SIG-M5 treated with dmso at 0.1 percent for 504 hours (cell line): ENCODE results near the gene DEDD2.
"Not testable (repeated sequence)": the region's sequence is repeated elsewhere in the genome, so short reads cannot be mapped to it uniquely, and the experiment has no call there.

Source experiments
- DNase-seq: peaks from one replicate; lab custom pipeline; 2025; ENCODE audit not compliant: unreplicated experiment; lab: John Stamatoyannopoulos, UW

The DEDD2 gene, protein sequence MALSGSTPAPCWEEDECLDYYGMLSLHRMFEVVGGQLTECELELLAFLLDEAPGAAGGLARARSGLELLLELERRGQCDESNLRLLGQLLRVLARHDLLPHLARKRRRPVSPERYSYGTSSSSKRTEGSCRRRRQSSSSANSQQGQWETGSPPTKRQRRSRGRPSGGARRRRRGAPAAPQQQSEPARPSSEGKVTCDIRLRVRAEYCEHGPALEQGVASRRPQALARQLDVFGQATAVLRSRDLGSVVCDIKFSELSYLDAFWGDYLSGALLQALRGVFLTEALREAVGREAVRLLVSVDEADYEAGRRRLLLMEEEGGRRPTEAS

DNA sequence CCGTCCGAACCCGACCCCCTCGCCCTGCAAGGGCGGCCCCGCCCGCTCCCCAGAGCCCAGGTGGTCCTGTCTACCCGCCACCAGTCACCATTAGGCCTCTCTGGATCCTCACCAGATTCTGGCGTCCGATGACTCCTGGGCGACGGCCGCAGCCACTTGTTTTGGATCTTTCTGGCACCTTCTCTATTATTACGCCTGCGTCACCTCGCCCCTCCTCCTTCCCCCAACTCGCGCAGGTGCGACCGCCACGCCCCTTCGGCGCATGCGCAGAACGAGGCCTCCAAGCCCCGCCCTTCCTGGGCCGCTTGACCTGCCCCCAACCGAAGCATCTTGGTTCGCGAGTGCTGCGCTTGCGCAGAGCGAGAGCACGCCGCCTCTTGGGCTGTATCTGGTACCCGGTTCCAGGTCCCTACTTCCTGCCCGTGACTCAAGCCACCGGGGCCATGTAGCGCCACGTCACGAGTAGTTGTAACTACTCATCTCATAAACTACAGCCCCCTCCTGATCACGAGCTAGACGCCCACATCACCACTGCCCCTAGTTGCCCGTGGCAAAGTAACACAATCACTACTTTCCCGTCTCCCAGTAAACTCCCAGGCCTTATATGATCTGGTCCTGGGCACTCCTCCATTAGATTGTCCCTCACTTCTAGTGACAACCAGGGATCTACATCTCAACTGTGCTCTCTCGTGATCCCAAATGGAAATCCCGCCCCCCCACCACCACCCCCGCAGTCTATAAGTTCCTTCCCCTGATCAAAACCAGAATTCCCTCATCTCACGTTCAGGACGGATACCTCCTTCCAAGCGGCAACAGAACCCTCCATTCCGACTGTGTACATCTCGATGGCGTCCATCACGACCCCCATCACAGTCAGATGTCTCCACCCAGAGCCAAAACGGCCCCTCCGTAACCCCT is at the start of gene DEDD2:
Gene DEDD2 (minus strand): TSS at position 158 of the 918 bp plus-strand sequence. CDS start 670 bp downstream, outside the sequence.
- DNase-seq = peak; percentile 95

GRCh38 chr19:42266928-42267603 is 49.6 kb upstream of the DEDD2 start:
- DNase-seq = not testable (repeated sequence)

GRCh38 chr19:42266105-42266504 is 48.6 kb upstream of the DEDD2 start:
- not testable (repeated sequence) for DNase-seq

GRCh38 chr19:42261763-42262162 is 44.3 kb upstream of the DEDD2 start:
- DNase-seq = no peak

DNA sequence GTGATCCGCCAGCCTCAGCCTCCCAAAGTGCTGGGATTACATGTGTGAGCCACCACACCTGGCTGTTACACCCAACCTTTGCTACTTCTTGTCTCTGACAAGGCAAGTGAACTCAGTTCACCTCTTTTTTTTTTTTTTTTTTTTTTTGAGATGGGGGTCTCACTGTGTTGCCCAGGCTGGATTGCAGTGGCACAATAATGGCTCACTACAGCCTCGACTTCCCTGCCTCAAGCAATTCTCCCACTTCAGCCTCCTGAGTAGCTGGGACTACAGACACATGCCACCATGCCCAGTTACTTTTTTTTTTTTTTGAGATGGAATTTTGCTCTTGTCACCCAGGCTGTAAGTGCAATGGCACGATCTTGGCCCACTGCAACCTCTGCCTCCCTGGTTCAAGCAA is 40.4 kb upstream of the DEDD2 start:
- DNase-seq = not testable (repeated sequence)

DNA sequence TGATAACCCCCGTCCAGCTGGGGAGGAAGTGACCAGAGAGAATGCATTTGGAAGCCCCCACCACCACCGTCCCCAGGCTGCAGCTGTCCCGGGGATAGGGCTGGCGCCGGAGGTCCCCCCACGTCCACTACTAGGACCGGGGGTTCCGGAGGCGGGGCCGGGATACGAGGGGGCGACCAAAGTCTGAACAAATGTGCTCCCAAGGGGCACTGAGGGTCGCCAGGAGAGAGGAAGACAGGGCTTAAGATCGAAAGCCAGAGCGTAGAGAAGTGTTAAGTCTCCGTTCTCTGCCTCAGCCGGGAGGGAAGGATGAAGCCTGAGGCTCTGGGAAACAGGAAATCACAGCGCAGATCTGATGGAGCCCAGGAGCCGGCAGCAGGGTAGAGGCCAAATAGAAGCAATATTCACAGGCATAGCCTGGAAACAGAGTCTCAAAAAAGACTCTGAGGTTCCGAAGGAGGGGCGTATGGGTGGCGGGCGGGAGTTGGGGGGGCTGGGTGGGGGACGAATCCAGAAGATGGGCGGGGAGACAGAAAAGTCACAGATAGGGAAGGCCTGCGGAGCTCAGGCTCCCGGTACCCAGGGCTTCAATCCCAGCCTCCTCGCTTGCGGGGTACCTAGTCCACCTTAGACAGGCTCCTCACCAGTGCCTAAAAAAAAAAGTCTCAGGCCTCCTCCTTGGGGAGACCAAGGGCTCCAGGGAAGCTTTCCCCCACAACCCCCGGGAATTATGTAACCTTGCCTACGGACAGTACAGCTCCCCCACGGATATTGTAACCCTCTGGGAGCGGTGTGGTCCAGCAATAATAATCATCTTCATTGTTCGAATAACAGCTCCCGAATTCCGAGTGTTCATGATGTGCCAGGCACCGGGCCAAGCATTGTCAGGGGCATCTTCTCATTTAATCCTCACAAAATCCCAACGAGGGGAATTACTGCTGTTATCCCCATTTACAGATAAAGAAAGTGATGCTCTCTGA is 38.6 kb upstream of the DEDD2 start:
- DNase-seq = peak; percentile 27

GRCh38 chr19:42254850-42255765 is 37.6 kb upstream of the DEDD2 start, which contains the start of gene ERF:
ERF (minus strand) TSS chr19:42255128; CDS start chr19:42254999, 129 bp downstream.
- DNase-seq = peak; percentile 74

DNA sequence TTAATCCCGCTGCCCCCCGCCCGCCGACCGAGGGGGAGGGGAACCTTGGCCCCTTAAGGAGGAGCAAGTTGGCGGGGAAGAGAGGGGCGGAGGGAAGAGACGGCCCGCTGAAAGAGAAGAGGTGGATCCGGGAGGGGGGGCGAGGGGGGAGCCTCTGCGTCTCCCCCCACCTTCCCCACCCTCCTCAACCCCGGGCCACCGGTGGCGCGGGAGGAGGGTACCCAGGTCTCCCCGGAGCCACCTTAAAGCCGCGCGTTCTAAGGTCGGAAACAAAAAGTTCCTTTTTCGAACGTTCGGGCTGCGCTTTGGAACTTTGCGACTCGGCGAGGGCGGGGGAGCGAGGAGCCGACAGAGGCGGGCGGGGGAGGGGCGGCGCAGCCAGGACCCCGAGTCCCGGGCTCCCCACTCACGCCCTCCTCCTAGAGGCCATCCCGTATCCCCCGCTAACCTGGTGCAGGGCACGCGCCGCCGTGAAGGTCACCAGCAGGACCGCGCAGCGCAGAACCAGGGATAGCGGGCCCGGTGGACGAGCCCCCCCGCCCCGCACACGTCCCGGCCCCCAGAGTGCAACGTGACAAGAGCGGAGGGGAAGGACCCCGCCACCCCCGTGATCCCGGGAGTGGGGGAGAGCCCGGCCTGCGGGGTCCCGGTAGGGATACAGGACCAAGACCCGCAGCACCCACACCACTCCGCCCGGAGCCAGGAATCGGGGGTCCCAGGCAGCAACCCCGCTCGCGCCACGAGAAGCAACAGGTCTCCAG is 36.8 kb upstream of the DEDD2 start:
- peak; percentile 49 for DNase-seq

GRCh38 chr19:42253245-42254088 is 36.0 kb upstream of the DEDD2 start:
- DNase-seq = peak; percentile 68

- DNase-seq = peak; percentile 37
Observed at GRCh38 chr19:42252365-42253244, 35.1 kb upstream of the DEDD2 start.

GRCh38 chr19:42251572-42252358 is 34.3 kb upstream of the DEDD2 start:
- no peak for DNase-seq

DNA sequence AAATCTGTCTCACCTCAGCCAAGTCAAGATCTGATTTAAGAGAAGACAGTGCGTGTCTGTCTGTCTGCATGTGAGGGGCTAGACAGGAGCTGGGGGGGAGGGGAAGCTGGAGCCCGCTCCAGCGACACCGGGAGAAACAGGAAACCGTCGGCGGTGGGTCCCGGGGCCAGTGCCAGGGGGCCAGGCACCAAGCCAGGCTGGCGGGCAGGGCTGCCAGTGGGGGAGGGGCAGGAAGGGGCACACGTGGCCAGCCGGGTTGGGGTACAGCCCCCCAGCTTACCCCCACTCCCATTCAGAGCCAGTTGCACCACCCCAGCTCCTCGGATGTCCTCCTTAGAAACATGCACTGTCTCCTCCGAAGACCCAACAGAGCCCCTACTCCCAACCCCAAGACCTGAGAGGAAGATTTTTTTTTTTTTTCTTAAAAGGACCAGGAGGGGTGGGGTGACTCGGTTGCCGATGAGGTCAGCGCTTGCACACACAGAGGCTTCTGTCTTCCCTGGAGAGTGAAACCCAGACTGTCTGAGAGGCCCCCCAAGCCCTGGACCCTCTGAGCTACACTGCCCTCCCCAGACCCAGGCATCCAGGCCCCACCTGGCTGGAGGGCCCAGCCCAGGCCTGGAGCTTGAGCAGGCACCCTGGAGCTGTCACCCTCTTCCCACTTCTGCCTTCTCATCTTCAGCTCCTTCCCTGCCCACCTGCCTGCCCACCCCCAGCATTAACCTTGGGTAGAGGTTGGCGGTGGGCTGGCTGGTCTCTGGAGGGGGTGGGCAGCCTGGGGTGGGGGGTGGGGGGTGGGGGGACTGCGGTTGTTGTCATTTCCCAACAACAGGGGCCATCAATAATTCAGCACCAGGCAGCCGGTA is 33.4 kb upstream of the DEDD2 start:
- DNase-seq = no peak

GRCh38 chr19:42250183-42250665 is 32.7 kb upstream of the DEDD2 start:
- DNase-seq = no peak

GRCh38 chr19:42249769-42250168 is 32.3 kb upstream of the DEDD2 start:
- no peak for DNase-seq
